Fibroblast of mammary gland (primary cell): ENCODE measurements around the gene PGAP1.

Source experiments
- DNase-seq: peaks from one replicate; pipeline ENCODE4 v3.0.0-alpha.2; 2010; ENCODE audit warnings: low read depth
- H3K4me3 ChIP-seq: 2 replicates; pipeline ENCODE4 v1.5.1; 2011; ENCODE audit warnings: low read depth, mild to moderate bottlenecking, low read length, moderate library complexity; ENCODE audit not compliant: control insufficient read depth
- TF ChIP-seq, protein P1 (sequence below): conservative IDR thresholded peaks from 2 replicates; pipeline ENCODE4 v1.5.1; 2011; ENCODE audit warnings: low read depth, low read length, inconsistent platforms; ENCODE audit not compliant: control insufficient read depth, insufficient read depth

The PGAP1 gene

DNA sequence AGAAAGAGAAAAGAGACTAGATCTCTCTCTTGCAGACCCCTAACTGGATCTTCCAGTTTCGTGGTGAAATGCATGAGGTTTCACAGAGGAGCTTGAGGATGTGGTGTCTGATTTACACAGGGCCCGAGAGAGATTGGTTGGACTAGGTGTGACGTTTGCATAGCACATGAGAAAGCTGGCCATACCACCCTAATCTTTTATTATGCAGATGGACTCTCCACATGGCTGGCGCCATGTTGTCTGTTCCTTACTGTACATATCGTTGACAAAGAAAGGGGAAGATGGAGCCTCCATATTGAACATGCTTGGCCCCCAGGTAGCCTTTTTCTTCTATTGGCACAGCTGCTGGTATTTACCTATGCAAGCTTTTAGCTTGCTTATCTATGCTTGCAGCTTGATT, 27.5 kb upstream of the PGAP1 start:
- H3K4me3 ChIP-seq, result no peak overlapping the region
- TF ChIP-seq, protein P1, sequence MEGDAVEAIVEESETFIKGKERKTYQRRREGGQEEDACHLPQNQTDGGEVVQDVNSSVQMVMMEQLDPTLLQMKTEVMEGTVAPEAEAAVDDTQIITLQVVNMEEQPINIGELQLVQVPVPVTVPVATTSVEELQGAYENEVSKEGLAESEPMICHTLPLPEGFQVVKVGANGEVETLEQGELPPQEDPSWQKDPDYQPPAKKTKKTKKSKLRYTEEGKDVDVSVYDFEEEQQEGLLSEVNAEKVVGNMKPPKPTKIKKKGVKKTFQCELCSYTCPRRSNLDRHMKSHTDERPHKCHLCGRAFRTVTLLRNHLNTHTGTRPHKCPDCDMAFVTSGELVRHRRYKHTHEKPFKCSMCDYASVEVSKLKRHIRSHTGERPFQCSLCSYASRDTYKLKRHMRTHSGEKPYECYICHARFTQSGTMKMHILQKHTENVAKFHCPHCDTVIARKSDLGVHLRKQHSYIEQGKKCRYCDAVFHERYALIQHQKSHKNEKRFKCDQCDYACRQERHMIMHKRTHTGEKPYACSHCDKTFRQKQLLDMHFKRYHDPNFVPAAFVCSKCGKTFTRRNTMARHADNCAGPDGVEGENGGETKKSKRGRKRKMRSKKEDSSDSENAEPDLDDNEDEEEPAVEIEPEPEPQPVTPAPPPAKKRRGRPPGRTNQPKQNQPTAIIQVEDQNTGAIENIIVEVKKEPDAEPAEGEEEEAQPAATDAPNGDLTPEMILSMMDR, result no peak
- DNase-seq, result no peak

DNA sequence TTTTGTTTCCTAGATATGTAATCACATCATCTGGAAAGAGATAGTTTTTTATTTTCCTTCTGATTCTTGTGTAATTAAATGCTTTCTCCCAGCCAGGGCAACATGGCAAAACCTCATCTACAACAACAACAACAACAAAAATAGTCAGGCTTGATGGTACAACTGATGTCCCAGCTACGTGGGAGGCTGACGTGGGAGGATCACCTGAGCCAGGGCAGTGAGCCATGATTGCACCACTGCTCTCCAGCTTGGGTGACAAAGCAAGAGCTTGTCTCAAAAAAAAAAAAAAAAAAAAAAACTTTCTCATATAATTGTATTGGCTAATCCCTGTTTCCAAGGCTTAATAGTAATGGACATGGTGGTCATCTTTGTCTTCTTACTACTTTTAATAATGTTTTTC, 26.4 kb upstream of the PGAP1 start:
- peak; percentile 48 for DNase-seq
- TF ChIP-seq, protein P1, result no peak
- no peak overlapping the region for H3K4me3 ChIP-seq

DNA sequence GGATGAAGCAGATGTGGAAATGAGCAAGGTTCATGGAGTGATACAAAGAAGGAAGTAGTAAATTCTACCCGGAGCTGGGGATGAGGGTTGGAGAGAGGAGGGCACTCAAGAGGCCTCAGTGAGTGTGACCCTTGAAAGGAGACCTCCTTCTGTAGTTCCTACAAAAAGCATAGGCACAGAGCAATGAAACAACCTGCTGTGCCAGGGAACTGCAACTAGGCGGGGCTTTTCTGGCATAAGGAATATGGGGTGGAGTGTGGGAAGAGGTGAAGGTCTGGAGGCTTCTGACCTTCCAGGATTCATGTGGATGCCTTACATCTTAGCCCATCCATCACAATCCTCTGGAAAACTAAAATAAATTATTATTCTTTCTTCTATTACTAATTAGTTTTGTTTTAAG, 25.5 kb upstream of the PGAP1 start:
- no peak overlapping the region for H3K4me3 ChIP-seq
- TF ChIP-seq, protein P1, result no peak
- no peak for DNase-seq

DNA sequence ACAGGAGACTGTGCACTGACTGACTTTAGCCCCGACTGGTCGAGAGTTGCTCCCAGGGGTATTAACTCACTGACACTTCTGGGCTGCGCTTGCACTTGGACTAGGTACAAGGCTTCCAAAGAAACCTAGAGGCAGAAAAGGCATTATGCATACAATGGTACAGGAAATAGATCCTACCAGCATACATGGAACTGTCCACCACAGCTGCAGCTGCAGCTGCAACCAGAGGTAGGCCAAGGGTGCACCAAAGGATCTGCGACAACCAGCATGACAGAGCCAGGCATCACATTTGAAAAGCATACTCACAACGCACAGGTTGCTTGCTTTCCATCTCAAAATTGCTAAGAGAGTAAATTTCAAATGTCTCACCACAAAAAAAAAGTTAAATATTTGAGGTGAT, 22.6 kb upstream of the PGAP1 start:
- TF ChIP-seq, protein P1, result no peak
- no peak for DNase-seq
- no peak overlapping the region for H3K4me3 ChIP-seq

DNA sequence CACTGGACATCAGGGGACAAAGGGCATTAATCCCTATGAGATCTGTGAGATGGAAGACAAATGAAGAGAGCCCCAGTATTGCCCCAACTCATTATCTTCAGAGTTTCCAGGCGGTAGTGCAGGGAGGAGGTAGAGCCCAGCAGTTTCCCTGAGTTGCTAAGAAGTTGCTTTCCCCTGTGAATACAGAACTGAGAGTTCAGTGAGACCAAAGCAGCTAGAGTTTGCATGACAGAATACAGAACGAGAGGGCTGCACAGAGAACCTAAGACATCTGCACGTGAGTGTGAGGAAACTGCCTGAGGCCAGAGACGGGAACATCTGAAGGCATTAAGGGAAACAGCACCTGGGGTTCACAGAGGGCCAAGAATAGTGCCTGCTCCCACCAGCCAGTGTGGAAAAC, 18.1 kb upstream of the PGAP1 start:
- DNase-seq, result no peak
- H3K4me3 ChIP-seq, result no peak overlapping the region
- TF ChIP-seq, protein P1, result no peak

DNA sequence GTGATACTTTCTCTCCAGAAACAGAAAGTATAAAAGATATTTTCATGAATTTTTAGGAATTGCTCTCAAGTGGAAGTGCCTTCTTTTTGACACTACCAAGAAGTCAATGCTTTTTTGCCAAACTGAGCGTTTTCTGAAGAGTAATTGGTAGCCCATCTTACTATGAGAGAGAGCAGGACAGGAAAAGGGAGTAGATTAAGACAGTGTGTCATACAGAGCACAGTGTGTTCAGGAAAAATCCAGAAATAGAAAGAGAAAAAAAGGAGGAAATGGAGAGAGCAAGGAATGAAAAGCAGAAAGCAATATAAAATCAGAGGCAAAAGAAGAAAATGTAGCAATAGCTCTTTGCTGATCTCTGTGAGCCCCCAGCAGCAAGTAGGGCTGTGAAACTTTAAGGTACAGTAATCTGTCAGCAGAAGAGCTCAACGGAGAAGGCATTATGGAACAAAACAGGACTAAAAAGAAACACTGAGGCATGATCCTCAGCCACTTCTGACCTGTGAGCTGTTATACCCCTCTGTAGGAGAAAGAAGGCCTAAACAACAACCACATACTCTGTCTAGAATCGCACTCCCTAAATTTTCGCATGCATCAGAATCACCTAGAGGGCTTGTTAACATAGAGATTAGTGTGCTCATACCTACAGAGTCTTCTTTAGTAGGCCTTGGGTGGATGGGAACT, 15.0 kb upstream of the PGAP1 start:
- H3K4me3 ChIP-seq, result no peak overlapping the region
- TF ChIP-seq, protein P1, result no peak
- no peak for DNase-seq

DNA sequence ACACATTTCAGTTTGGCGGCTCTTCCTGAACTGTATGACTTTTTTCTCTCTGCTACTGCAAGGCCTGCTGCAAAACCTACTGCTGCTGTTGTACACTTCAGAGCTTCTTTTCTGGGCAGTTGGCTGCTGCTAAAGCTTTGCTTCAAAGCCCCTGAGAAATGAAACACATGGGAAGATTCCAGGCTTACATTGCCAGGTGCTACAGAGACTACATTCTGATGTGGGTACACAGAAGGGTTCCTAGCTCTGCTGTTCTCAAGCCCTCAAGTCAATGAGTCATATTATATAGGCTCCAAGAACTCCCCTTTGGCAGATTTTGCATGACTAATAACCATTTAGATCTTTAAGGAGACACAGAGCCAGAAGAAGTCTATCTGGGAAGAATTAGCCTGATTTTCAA, 12.9 kb upstream of the PGAP1 start:
- TF ChIP-seq, protein P1, result no peak
- DNase-seq, result peak; percentile 80
- H3K4me3 ChIP-seq, result no peak overlapping the region
